ENCODE results near the gene PDZD4. TPM values are rescaled to one million over a fixed set of nuclear protein-coding genes. Genes with fewer than 3 reads are reported as not detected.

PDZD4 gene
- polyA plus RNA-seq, 3 donors = 0.11 TPM; not detected in 2

DNA sequence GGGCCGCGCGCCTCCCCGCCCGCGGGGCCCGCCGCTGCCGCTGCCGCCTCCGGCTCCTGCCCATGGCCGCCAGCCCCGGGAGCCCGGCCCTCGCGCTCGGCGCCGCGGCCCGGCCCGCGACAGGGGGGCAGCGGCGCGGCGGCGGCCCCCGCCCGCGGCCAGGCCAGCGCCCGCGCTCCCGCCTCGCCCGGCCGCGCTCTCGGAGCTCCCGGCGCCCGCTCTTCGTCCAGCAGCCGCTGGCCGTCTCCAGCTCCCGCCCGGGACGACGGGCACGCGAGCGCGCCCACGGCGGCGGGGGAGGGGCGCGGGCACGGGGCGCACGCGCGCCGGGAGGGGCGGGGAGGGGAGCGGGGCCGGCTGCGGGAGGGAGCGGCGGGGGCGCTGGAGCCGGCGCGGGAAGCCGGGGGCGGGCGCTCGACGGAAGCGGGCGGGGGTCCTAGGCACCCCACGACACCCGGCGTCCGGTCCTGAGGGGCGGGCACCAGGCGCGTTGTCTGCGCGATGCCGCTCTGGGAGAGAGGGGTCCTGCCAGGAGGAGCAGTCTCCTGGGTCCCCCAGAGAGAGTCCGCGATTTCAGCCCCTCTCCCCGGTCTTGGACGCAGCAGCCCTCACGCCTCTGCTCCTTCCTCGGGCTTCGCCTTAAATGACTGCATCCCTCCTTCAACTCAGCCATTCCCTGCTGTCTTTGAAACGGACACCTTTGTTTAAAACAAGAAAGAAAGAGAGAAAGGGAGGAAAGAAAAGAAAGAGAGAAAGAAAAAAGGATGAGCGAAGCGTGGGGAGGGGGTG is 490 bp upstream of the PDZD4 start:
- 0% methylated on average over 31 of the region's 102 CpGs for WGBS (ENCODE audit: insufficient coverage)
- H3K4me3 Mint-ChIP-seq = peak overlapping the region in 1 of 2 donors; percentile 68
- no peak overlapping the region for H3K27ac ChIP-seq (ENCODE audit: low read depth in 1 of 2, low read length in 2 of 2)
- H3K9me3 ChIP-seq (replicated peaks in 1 of 2; ENCODE audit: control insufficient read depth in 1 of 2, insufficient read depth in 1 of 2, low read length in 2 of 2) = peaks cover 0 to 21% of the 10 kb centered on the region in 2 donors
- no peak overlapping the region for H2AFZ ChIP-seq (ENCODE audit: insufficient read depth, low read depth, low read length, poor library complexity, severe bottlenecking)
- H4K20me1 ChIP-seq (ENCODE audit: insufficient read depth, low read length) = no peaks in the 10 kb centered on the region
- no peaks in the 10 kb centered on the region for H3K4me1 Mint-ChIP-seq
- H3K36me3 Mint-ChIP-seq = no peaks in the 10 kb centered on the region
- H3K9ac ChIP-seq (ENCODE audit: insufficient read depth, low read length, poor library complexity, severe bottlenecking) = no peak overlapping the region
- TF ChIP-seq, protein P1, sequence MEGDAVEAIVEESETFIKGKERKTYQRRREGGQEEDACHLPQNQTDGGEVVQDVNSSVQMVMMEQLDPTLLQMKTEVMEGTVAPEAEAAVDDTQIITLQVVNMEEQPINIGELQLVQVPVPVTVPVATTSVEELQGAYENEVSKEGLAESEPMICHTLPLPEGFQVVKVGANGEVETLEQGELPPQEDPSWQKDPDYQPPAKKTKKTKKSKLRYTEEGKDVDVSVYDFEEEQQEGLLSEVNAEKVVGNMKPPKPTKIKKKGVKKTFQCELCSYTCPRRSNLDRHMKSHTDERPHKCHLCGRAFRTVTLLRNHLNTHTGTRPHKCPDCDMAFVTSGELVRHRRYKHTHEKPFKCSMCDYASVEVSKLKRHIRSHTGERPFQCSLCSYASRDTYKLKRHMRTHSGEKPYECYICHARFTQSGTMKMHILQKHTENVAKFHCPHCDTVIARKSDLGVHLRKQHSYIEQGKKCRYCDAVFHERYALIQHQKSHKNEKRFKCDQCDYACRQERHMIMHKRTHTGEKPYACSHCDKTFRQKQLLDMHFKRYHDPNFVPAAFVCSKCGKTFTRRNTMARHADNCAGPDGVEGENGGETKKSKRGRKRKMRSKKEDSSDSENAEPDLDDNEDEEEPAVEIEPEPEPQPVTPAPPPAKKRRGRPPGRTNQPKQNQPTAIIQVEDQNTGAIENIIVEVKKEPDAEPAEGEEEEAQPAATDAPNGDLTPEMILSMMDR (IDR thresholded peaks at IDR 0.05) = no peak
- H3K36me3 ChIP-seq (replicated peaks in 1 of 2; ENCODE audit: control insufficient read depth in 1 of 2, insufficient read depth in 2 of 2, low read length in 2 of 2) = no peaks in the 10 kb centered on the region
- intact Hi-C loops (cut with micrococcal nuclease) = no loop called here
- no peak overlapping the region for H3K4me2 ChIP-seq (replicated peaks; ENCODE audit: extremely low read depth, low read length, poor library complexity, severe bottlenecking)
- no peak for DNase-seq
- H3K27me3 ChIP-seq (ENCODE audit: control insufficient read depth in 2 of 2, insufficient read depth in 2 of 2, low read length in 2 of 2) = peaks cover 37 to 68% of the 10 kb centered on the region in 2 donors
- no peaks in the 10 kb centered on the region for H3K79me2 ChIP-seq (ENCODE audit: insufficient read depth, low read length)
- H3K27me3 Mint-ChIP-seq (ENCODE audit: low read depth in 3 of 3) = peaks cover 50 to 71% (median 66%) of the 10 kb centered on the region in 3 donors
- H3K4me1 ChIP-seq (ENCODE audit: control insufficient read depth in 1 of 2, insufficient read depth in 2 of 2, low read length in 2 of 2) = no peaks in the 10 kb centered on the region
- no peak overlapping the region for H3K4me3 ChIP-seq (replicated peaks in 1 of 3; ENCODE audit: low read depth in 2 of 3, low read length in 3 of 3)
- H3K27ac Mint-ChIP-seq = no peak overlapping the region
- H3K9me3 Mint-ChIP-seq = peaks cover 0 to 28% (median 20%) of the 10 kb centered on the region in 7 donors

DNA sequence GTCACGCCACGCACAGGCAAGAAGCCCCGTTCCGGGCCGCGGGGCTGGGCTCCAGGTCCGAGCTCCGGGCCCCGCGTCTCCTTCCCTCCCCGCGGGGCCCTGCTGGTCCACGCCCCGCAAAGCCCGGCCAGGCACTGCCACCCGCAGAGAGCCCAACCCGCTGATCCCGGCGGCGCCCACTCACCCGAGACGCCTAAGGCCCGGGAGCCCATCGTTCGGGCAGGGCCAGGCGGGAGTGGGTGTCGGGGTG is 870 bp downstream of the PDZD4 start:
- 0% methylated on average over 16 of the region's 27 CpGs for WGBS (ENCODE audit: insufficient coverage)
- Histone ChIP-seq H3K4me3 (replicated peaks in 1 of 3; ENCODE audit: low read depth in 2 of 3, low read length in 3 of 3) (no peak overlapping the region), H4K20me1 (ENCODE audit: insufficient read depth, low read length) (no peaks in the 10 kb centered on the region), H3K79me2 (ENCODE audit: insufficient read depth, low read length) (no peaks in the 10 kb centered on the region), H3K27me3 (ENCODE audit: control insufficient read depth in 2 of 2, insufficient read depth in 2 of 2, low read length in 2 of 2) (peaks cover 42 to 77% of the 10 kb centered on the region in 2 donors), H3K36me3 (replicated peaks in 1 of 2; ENCODE audit: control insufficient read depth in 1 of 2, insufficient read depth in 2 of 2, low read length in 2 of 2) (no peaks in the 10 kb centered on the region), H2AFZ (ENCODE audit: insufficient read depth, low read depth, low read length, poor library complexity, severe bottlenecking) (no peak overlapping the region), H3K4me2 (replicated peaks; ENCODE audit: extremely low read depth, low read length, poor library complexity, severe bottlenecking) (no peak overlapping the region), H3K4me1 (ENCODE audit: control insufficient read depth in 1 of 2, insufficient read depth in 2 of 2, low read length in 2 of 2) (no peaks in the 10 kb centered on the region), H3K9ac (ENCODE audit: insufficient read depth, low read length, poor library complexity, severe bottlenecking) (no peak overlapping the region), H3K27ac (ENCODE audit: low read depth in 1 of 2, low read length in 2 of 2) (no peak overlapping the region), H3K9me3 (replicated peaks in 1 of 2; ENCODE audit: control insufficient read depth in 1 of 2, insufficient read depth in 1 of 2, low read length in 2 of 2) (peaks cover 0 to 21% of the 10 kb centered on the region in 2 donors)
- H3K27ac Mint-ChIP-seq = no peak overlapping the region
- peaks cover 52 to 81% (median 77%) of the 10 kb centered on the region in 3 donors for H3K27me3 Mint-ChIP-seq (ENCODE audit: low read depth in 3 of 3)
- no peak for DNase-seq
- peaks cover 1% of the 10 kb centered on the region for H3K4me1 Mint-ChIP-seq
- H3K36me3 Mint-ChIP-seq = no peaks in the 10 kb centered on the region
- H3K4me3 Mint-ChIP-seq = peak overlapping the region in 1 of 2 donors; percentile 59
- H3K9me3 Mint-ChIP-seq = peaks cover 0 to 28% (median 20%) of the 10 kb centered on the region in 7 donors
- intact Hi-C loops (cut with micrococcal nuclease) = no loop called here
- TF ChIP-seq, protein P1 (IDR thresholded peaks at IDR 0.05) = no peak
